K562 (cell line): ENCODE data around the gene TGFBR2.

Experiments
- BHLHE40 ChIP-seq: IDR thresholded peaks from 2 replicates; pipeline ENCODE4 v1.6.1; 2011; ENCODE audit warnings: low read length, improper control_type of control experiment
- BRF1 ChIP-seq: IDR thresholded peaks from 3 replicates; pipeline ENCODE4 v1.6.1; 2011; ENCODE audit warnings: borderline replicate concordance, mild to moderate bottlenecking; ENCODE audit not compliant: insufficient read length; ENCODE audit errors: extremely low read depth
- CCNT2 ChIP-seq: IDR thresholded peaks from 2 replicates; pipeline ENCODE4 v1.6.1; 2011; ENCODE audit warnings: borderline replicate concordance, low read depth, mild to moderate bottlenecking, moderate library complexity, mixed read lengths, low read length; ENCODE audit not compliant: insufficient read length; ENCODE audit errors: extremely low read depth
- CTCF ChIP-seq, 3 experiments: IDR thresholded peaks in 2 of 3; conservative IDR thresholded peaks in 1 of 3; 2 replicates each; pipeline ENCODE4 v1.5.1; 2011 to 2012; ENCODE audit warnings: low read length in 3 of 3, mild to moderate bottlenecking in 3 of 3, control low read depth in 2 of 3, improper control_type of control experiment in 1 of 3, inconsistent platforms in 1 of 3, low read depth in 1 of 3, mixed read lengths in 1 of 3, moderate library complexity in 1 of 3; ENCODE audit not compliant: insufficient read depth in 2 of 3
- FOXK1 ChIP-seq: sonication (generic); formaldehyde crosslinking; IDR thresholded peaks from 2 replicates; pipeline ENCODE4 v1.8.0; 2022; ENCODE audit warnings: missing genetic modification reagents, mild to moderate bottlenecking, borderline replicate concordance
- MCM5 ChIP-seq: fragments of 450-650 bp; IDR thresholded peaks from 2 replicates; pipeline ENCODE4 v1.6.1; 2016; ENCODE audit warnings: low read depth
- POLR2A ChIP-seq: fragments of 450-650 bp; conservative IDR thresholded peaks from 2 replicates; pipeline ENCODE4 v1.6.1; 2016
- POLR2AphosphoS5 ChIP-seq: IDR thresholded peaks from 2 replicates; pipeline ENCODE4 v1.6.1; 2011; ENCODE audit warnings: mild to moderate bottlenecking, low read depth, low read length, moderate library complexity; ENCODE audit not compliant: control insufficient read depth, insufficient read depth
- REST ChIP-seq, 2 experiments: fragments of 450-650 bp; formaldehyde crosslinking in 1 of 2; IDR thresholded peaks; 2 replicates each; pipeline versions ENCODE4 v1.4.0 to v1.6.1; 2014 to 2020; ENCODE audit warnings: mild to moderate bottlenecking in 2 of 2, borderline replicate concordance in 1 of 2, low read depth in 1 of 2
- RNF2 ChIP-seq: sonication (generic); IDR thresholded peaks from 2 replicates; pipeline ENCODE4 v1.6.1; 2016
- TSHZ1 ChIP-seq: fragments of 250-450 bp; sonication (Bioruptor Pico); IDR thresholded peaks from 2 replicates; pipeline ENCODE4 v1.4.0; 2020; ENCODE audit warnings: mild to moderate bottlenecking, moderate library complexity
- USF2 ChIP-seq: sonication (generic); formaldehyde crosslinking; IDR thresholded peaks from 2 replicates; pipeline ENCODE4 v1.5.0; 2020; ENCODE audit warnings: missing genetic modification reagents
- YY1 ChIP-seq, 3 experiments: IDR thresholded peaks; 2 replicates each; pipeline ENCODE4 v1.6.1; 2011; ENCODE audit warnings: low read length in 2 of 3, mild to moderate bottlenecking in 2 of 3, moderate library complexity in 2 of 3, borderline replicate concordance in 1 of 3, control low read depth in 1 of 3, low read depth in 1 of 3; ENCODE audit not compliant: insufficient read depth in 3 of 3, insufficient replicate concordance in 2 of 3, control insufficient read depth in 1 of 3, insufficient read length in 1 of 3; ENCODE audit errors: extremely low read depth in 1 of 3

GRCh38 chr3:30581982-30582381 lies 24.4 kb upstream of the TGFBR2 start:
- TF ChIP-seq TSHZ1 (CRISPR knock-in tag) = no peak
- no peak for TF ChIP-seq YY1 (IDR thresholded peaks at IDR 0.05; ENCODE audit: borderline replicate concordance in 1 of 3, control insufficient read depth in 1 of 3, extremely low read depth in 1 of 3, insufficient read depth in 3 of 3, insufficient read length in 1 of 3, insufficient replicate concordance in 2 of 3, low read depth in 1 of 3, low read length in 2 of 3)
- TF ChIP-seq USF2 (CRISPR knock-in tag) = no peak
- TF ChIP-seq BHLHE40 = no peak
- TF ChIP-seq RNF2 = no peak
- no peak for TF ChIP-seq POLR2AphosphoS5
- TF ChIP-seq CTCF (IDR thresholded peaks at IDR 0.05 in 2 of 3, conservative IDR thresholded peaks at IDR 0.05 in 1 of 3; ENCODE audit: insufficient read depth in 2 of 3, low read depth in 1 of 3, low read length in 3 of 3) = no peak
- no peak for TF ChIP-seq REST (IDR thresholded peaks at IDR 0.05; ENCODE audit: borderline replicate concordance)
- TF ChIP-seq REST (CRISPR knock-in tag; IDR thresholded peaks at IDR 0.05; ENCODE audit: low read depth) = no peak
- no peak for TF ChIP-seq POLR2A
- no peak for TF ChIP-seq MCM5
- TF ChIP-seq BRF1 = no peak
- TF ChIP-seq CCNT2 = no peak
- no peak for TF ChIP-seq FOXK1 (CRISPR knock-in tag)
